ENCODE results near the gene OTULINL.

OTULINL gene

GRCh38 chr5:14600846-14601245 is 19.3 kb downstream of the OTULINL start:
- DNase-seq (ENCODE audit: low read depth) = no peak

- DNase-seq (ENCODE audit: low read depth) = no peak
Measured at GRCh38 chr5:14603141-14603540, 21.5 kb downstream of the OTULINL start.

GRCh38 chr5:14607104-14607503 is 25.5 kb downstream of the OTULINL start:
- no peak for DNase-seq (ENCODE audit: low read depth)

GRCh38 chr5:14608169-14608568 is 26.6 kb downstream of the OTULINL start:
- DNase-seq (ENCODE audit: low read depth) = no peak

- no peak for DNase-seq (ENCODE audit: low read depth)
Measured at GRCh38 chr5:14611737-14612136, 30.1 kb downstream of the OTULINL start.

- no peak for DNase-seq (ENCODE audit: low read depth)
Measured at GRCh38 chr5:14614490-14614889, 32.9 kb downstream of the OTULINL start.

- no peak for DNase-seq (ENCODE audit: low read depth)
Measured at GRCh38 chr5:14615365-14615764, 33.8 kb downstream of the OTULINL start.

GRCh38 chr5:14617441-14617840 is 35.8 kb downstream of the OTULINL start:
- no peak for DNase-seq (ENCODE audit: low read depth)

- no peak for DNase-seq (ENCODE audit: low read depth)
Measured at GRCh38 chr5:14627270-14627669, 45.7 kb downstream of the OTULINL start.

GRCh38 chr5:14628346-14628745 is 46.8 kb downstream of the OTULINL start:
- peak; percentile 71 for DNase-seq (ENCODE audit: low read depth)

- DNase-seq (ENCODE audit: low read depth) = no peak
Measured at GRCh38 chr5:14630671-14631070, 49.1 kb downstream of the OTULINL start.

- no peak for DNase-seq (ENCODE audit: low read depth)
Measured at GRCh38 chr5:14635656-14636055, 54.1 kb downstream of the OTULINL start.

GRCh38 chr5:14640765-14641164 is 59.2 kb downstream of the OTULINL start:
- no peak for DNase-seq (ENCODE audit: low read depth)

GRCh38 chr5:14644623-14645237 is 63.1 kb downstream of the OTULINL start:
- no peak for DNase-seq (ENCODE audit: low read depth)

GRCh38 chr5:14650052-14650451 is 68.5 kb downstream of the OTULINL start:
- no peak for DNase-seq (ENCODE audit: low read depth)

GRCh38 chr5:14655146-14655741 is 73.7 kb downstream of the OTULINL start:
- no peak for DNase-seq (ENCODE audit: low read depth)

GRCh38 chr5:14656898-14657297 is 75.3 kb downstream of the OTULINL start:
- DNase-seq (ENCODE audit: low read depth) = no peak

GRCh38 chr5:14659821-14660607 is 78.4 kb downstream of the OTULINL start:
- DNase-seq (ENCODE audit: low read depth) = peak; percentile 82

GRCh38 chr5:14660833-14661232 is 79.2 kb downstream of the OTULINL start:
- DNase-seq (ENCODE audit: low read depth) = no peak

Data from EH (cell line).